ENCODE results near the gene AADAC. TPM values are rescaled to one million over a fixed set of nuclear protein-coding genes. Genes with fewer than 3 reads are reported as not detected.
"Not testable (repeated sequence)": the region's sequence is repeated elsewhere in the genome, so short reads cannot be mapped to it uniquely, and the experiment has no call there.

The AADAC gene
- total RNA-seq = under 1 TPM; 0.39 to 0.70 TPM

DNA sequence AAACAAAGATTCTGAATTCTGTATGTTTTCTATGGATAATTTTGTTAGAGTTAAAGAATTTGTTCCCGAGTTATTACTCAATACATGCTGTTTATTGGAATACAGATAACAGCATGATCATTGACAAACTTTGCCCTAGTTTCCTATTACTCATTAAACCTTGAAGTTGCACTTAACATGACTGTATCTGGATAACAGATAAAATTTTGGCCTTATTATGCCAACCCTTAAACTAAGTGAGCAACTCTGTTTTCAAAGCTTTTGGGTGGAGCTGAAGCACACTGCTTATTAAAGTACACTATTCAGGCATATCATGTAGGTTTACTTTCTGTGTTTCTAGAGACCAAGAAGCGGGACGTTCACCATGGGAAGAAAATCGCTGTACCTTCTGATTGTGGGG is at the start of gene AADAC:
Gene AADAC, plus strand, starts transcription at position 318 of the 400 bp plus-strand sequence. Its CDS starts 47 bp downstream, at position 365.
- TF ChIP-seq, protein P1, sequence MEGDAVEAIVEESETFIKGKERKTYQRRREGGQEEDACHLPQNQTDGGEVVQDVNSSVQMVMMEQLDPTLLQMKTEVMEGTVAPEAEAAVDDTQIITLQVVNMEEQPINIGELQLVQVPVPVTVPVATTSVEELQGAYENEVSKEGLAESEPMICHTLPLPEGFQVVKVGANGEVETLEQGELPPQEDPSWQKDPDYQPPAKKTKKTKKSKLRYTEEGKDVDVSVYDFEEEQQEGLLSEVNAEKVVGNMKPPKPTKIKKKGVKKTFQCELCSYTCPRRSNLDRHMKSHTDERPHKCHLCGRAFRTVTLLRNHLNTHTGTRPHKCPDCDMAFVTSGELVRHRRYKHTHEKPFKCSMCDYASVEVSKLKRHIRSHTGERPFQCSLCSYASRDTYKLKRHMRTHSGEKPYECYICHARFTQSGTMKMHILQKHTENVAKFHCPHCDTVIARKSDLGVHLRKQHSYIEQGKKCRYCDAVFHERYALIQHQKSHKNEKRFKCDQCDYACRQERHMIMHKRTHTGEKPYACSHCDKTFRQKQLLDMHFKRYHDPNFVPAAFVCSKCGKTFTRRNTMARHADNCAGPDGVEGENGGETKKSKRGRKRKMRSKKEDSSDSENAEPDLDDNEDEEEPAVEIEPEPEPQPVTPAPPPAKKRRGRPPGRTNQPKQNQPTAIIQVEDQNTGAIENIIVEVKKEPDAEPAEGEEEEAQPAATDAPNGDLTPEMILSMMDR (IDR thresholded peaks at IDR 0.05) = no peak
- Histone ChIP-seq H3K4me1 (no peaks in the 10 kb centered on the region), H3K36me3 (no peaks in the 10 kb centered on the region), H3K9me3 (peaks cover 0 to 9% of the 10 kb centered on the region in 2 donors), H3K4me3 (no peak within 1 kb of the TSS), H3K27me3 (no peaks in the 10 kb centered on the region), H3K27ac (no peak within 1 kb of the TSS)
- DNase-seq (ENCODE audit: low spot score) = no peak

GRCh38 chr3:151764699-151765098 is 49.2 kb upstream of the AADAC start:
- not testable (repeated sequence) for H3K36me3 ChIP-seq; H3K27ac ChIP-seq; H3K4me1 ChIP-seq; H3K27me3 ChIP-seq; H3K4me3 ChIP-seq; DNase-seq (ENCODE audit: low spot score); H3K9me3 ChIP-seq

- no peak overlapping the region for H3K4me3 ChIP-seq
- H3K9me3 ChIP-seq = no peaks in the 10 kb centered on the region
- H3K4me1 ChIP-seq = peaks cover 0 to 14% of the 10 kb centered on the region in 2 donors
- TF ChIP-seq, protein P1 (IDR thresholded peaks at IDR 0.05) = no peak
- no peak for DNase-seq (ENCODE audit: low spot score)
- no peaks in the 10 kb centered on the region for H3K27me3 ChIP-seq
- no peak overlapping the region for H3K27ac ChIP-seq
- H3K36me3 ChIP-seq = no peaks in the 10 kb centered on the region
Observed at GRCh38 chr3:151765685-151766084, 48.2 kb upstream of the AADAC start.

- DNase-seq (ENCODE audit: low spot score) = no peak
- Histone ChIP-seq H3K27me3 (no peaks in the 10 kb centered on the region), H3K9me3 (no peaks in the 10 kb centered on the region), H3K27ac (peak overlapping the region in 1 of 2 donors; percentile 16), H3K4me3 (no peak overlapping the region), H3K4me1 (peaks cover 0 to 22% of the 10 kb centered on the region in 2 donors), H3K36me3 (no peaks in the 10 kb centered on the region)
- TF ChIP-seq, protein P1 (IDR thresholded peaks at IDR 0.05) = no peak
Observed at GRCh38 chr3:151766454-151766853, 47.5 kb upstream of the AADAC start.

GRCh38 chr3:151768393-151768930 is 45.5 kb upstream of the AADAC start:
- Histone ChIP-seq H3K4me3 (no peak overlapping the region), H3K4me1 (peaks cover 0 to 29% of the 10 kb centered on the region in 2 donors), H3K27ac (peak overlapping the region in 1 of 2 donors; percentile 25), H3K27me3 (no peaks in the 10 kb centered on the region), H3K36me3 (no peaks in the 10 kb centered on the region), H3K9me3 (no peaks in the 10 kb centered on the region)
- TF ChIP-seq, protein P1 (IDR thresholded peaks at IDR 0.05) = no peak
- no peak for DNase-seq (ENCODE audit: low spot score)

DNA sequence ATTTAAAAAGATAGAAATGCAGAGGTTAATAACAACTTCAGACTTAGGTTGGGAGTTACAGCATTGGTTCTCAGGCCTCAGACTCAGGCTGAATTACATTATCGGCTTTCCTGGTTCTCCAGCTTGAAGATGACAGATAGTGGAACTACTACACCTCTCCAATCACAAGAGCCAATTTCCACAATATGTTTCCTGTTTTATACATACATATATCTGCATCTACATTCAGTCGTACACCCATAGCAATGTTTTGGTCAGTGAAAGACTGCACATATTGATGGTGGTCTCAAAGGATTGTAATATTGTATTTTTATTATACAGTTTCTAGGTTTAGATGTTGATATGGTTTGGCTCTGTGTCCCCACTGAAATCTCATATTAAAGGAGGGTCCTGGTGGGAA is 44.7 kb upstream of the AADAC start:
- no peak for DNase-seq (ENCODE audit: low spot score)
- Histone ChIP-seq H3K4me3 (no peak overlapping the region), H3K27ac (peak overlapping the region; percentile 52 to 69), H3K4me1 (peaks cover 0 to 29% of the 10 kb centered on the region in 2 donors), H3K9me3 (no peaks in the 10 kb centered on the region), H3K27me3 (no peaks in the 10 kb centered on the region), H3K36me3 (no peaks in the 10 kb centered on the region)
- TF ChIP-seq, protein P1 (IDR thresholded peaks at IDR 0.05) = no peak
